Smooth muscle cell (in vitro differentiated cells): Measurements from ENCODE around the gene RUNDC1. TPM values are rescaled to one million over a fixed set of nuclear protein-coding genes. Genes with fewer than 3 reads are reported as not detected.

ENCODE experiments used
- DNase-seq: peaks from one replicate; lab custom pipeline; 2025; ENCODE audit not compliant: unreplicated experiment; lab: John Stamatoyannopoulos, UW
- H2AFZ ChIP-seq: fragments of 200-600 bp; sonication (generic); 2 replicates; pipeline ENCODE4 v1.6.0; 2016; ENCODE audit warnings: antibody characterized with exemption, low read depth, mild to moderate bottlenecking
- H3F3A ChIP-seq: fragments of 200-600 bp; sonication (generic); 2 replicates; pipeline ENCODE4 v1.6.0; 2017; ENCODE audit warnings: antibody characterized with exemption, low read depth
- H3K27ac ChIP-seq: fragments of 200-600 bp; sonication (generic); 2 replicates; pipeline ENCODE4 v1.5.1; 2016; ENCODE audit warnings: low read depth, mild to moderate bottlenecking
- H3K27me3 ChIP-seq: fragments of 200-600 bp; sonication (generic); 2 replicates; pipeline ENCODE4 v1.6.1; 2016; ENCODE audit warnings: low read depth, mild to moderate bottlenecking
- H3K36me3 ChIP-seq: fragments of 200-600 bp; sonication (generic); 2 replicates; pipeline ENCODE4 v1.5.1; 2016; ENCODE audit warnings: low read depth
- H3K4me1 ChIP-seq: fragments of 200-600 bp; sonication (generic); 2 replicates; pipeline ENCODE4 v1.5.1; 2016; ENCODE audit warnings: low read depth
- H3K4me2 ChIP-seq: fragments of 200-600 bp; sonication (generic); 2 replicates; pipeline ENCODE4 v1.6.0; 2016; ENCODE audit warnings: mild to moderate bottlenecking
- H3K4me3 ChIP-seq: fragments of 200-600 bp; sonication (generic); 2 replicates; pipeline ENCODE4 v1.5.1; 2016; ENCODE audit warnings: mild to moderate bottlenecking
- H3K79me2 ChIP-seq: fragments of 200-600 bp; sonication (generic); 2 replicates; pipeline ENCODE4 v1.6.0; 2016; ENCODE audit warnings: low read depth, mild to moderate bottlenecking
- H3K9ac ChIP-seq: fragments of 200-600 bp; sonication (generic); 2 replicates; pipeline ENCODE4 v1.6.0; 2016; ENCODE audit warnings: low read depth
- H3K9me3 ChIP-seq: fragments of 200-600 bp; sonication (generic); replicated peaks from 2 replicates; pipeline ENCODE4 v1.5.1; 2016; ENCODE audit warnings: low read depth
- H4K20me1 ChIP-seq: fragments of 200-600 bp; sonication (generic); 2 replicates; pipeline ENCODE4 v1.6.0; 2016; ENCODE audit warnings: low read depth
- WGBS: methylation state at CpG from one replicate; pipeline ENCODE4 v1.1.7; 2016; ENCODE audit warnings: low lambda C conversion rate; 5-methylcytosine and 5-hydroxymethylcytosine counted together
- polyA plus RNA-seq: library from polyadenylated mRNA; unstranded; fragments of >200 nt; fragmentation: Nextera tagmentation; extraction: Ambion mirVana; gene quantifications from 2 replicates; pipeline ENCODE4 v1.2.1, GENCODE V29; 2016
- small RNA-seq: library from RNA; depleted of rRNA; stranded (forward); fragments of <200 nt; gene quantifications from one replicate; pipeline ENCODE3, GENCODE V24; 2014
- total RNA-seq: library from RNA; depleted of rRNA; stranded (reverse); fragments of >200 nt; gene quantifications from 2 replicates; pipeline ENCODE4 v1.2.3, GENCODE V29; 2014
- TF ChIP-seq, protein P1 (sequence below): fragments of 200-600 bp; sonication (generic); IDR thresholded peaks from 2 replicates; pipeline ENCODE4 v1.5.1; 2017; ENCODE audit warnings: borderline replicate concordance, mild to moderate bottlenecking, antibody characterized with exemption; ENCODE audit not compliant: insufficient read depth, poor library complexity, severe bottlenecking

Gene RUNDC1
- total and polyA plus RNA-seq, 2 experiments from 2014 or later: 9.3 to 15.7 TPM

DNA sequence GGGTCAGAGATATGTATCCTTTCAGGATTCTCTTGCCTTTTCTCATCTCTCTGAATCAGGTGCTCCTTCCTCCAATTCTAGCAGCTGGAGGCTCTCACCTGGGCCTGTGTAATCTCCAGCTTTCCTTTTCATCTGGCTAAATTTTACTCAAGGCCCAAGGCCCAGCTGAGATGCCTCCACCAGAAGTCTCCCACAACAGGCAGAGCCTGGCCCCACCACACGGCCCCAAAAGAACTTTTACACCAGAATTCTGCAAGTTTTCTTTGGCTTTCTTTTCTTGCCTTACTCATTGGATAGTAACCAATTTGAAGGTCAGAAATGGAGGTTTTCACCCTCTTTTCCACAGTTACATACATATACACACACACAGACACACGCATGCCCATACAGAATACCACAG is 59.3 kb downstream of the RUNDC1 start:
- TF ChIP-seq, protein P1, sequence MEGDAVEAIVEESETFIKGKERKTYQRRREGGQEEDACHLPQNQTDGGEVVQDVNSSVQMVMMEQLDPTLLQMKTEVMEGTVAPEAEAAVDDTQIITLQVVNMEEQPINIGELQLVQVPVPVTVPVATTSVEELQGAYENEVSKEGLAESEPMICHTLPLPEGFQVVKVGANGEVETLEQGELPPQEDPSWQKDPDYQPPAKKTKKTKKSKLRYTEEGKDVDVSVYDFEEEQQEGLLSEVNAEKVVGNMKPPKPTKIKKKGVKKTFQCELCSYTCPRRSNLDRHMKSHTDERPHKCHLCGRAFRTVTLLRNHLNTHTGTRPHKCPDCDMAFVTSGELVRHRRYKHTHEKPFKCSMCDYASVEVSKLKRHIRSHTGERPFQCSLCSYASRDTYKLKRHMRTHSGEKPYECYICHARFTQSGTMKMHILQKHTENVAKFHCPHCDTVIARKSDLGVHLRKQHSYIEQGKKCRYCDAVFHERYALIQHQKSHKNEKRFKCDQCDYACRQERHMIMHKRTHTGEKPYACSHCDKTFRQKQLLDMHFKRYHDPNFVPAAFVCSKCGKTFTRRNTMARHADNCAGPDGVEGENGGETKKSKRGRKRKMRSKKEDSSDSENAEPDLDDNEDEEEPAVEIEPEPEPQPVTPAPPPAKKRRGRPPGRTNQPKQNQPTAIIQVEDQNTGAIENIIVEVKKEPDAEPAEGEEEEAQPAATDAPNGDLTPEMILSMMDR: no peak
- DNase-seq: no peak
- no peaks in the 10 kb centered on the region for H3K9me3 ChIP-seq
- H3F3A ChIP-seq: no peaks in the 10 kb centered on the region
- no peak overlapping the region for H3K9ac ChIP-seq
- no peak overlapping the region for H3K4me2 ChIP-seq
- no peaks in the 10 kb centered on the region for H4K20me1 ChIP-seq
- H3K27me3 ChIP-seq: no peaks in the 10 kb centered on the region
- H3K79me2 ChIP-seq: no peaks in the 10 kb centered on the region
- no peak overlapping the region for H2AFZ ChIP-seq
- peaks cover 34% of the 10 kb centered on the region for H3K4me1 ChIP-seq
- H3K27ac ChIP-seq: no peak overlapping the region
- no peak overlapping the region for H3K4me3 ChIP-seq
- no peaks in the 10 kb centered on the region for H3K36me3 ChIP-seq
- WGBS: 89% methylated on average over 2 of the region's 2 CpGs

DNA sequence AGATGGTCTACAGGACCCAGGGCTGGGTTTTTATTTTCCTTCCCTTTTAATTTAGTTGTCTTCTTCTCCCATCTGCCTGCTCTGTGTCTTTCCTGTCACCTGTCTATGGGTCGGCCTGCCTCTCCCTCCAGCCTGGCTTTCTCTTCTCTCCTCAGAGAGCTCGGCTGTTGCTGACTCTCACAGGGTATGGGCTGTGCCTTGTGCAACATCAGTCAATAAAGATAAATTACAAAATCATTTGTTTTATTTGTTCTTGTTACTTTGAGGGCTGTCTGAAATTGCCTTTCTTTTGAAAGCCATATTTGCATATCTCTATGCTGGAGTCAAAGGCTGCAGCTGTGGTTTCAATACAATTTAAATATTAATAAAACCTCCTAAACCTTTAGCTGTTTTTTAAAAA is 60.3 kb downstream of the RUNDC1 start:
- H3F3A ChIP-seq: no peaks in the 10 kb centered on the region
- 81% methylated on average over 2 of the region's 2 CpGs for WGBS
- H3K27ac ChIP-seq: no peak overlapping the region
- no peak for DNase-seq
- no peak overlapping the region for H3K4me2 ChIP-seq
- peaks cover 24% of the 10 kb centered on the region for H3K4me1 ChIP-seq
- TF ChIP-seq, protein P1: no peak
- H3K9me3 ChIP-seq: no peaks in the 10 kb centered on the region
- H3K36me3 ChIP-seq: no peaks in the 10 kb centered on the region
- H2AFZ ChIP-seq: no peak overlapping the region
- no peaks in the 10 kb centered on the region for H3K27me3 ChIP-seq
- H3K4me3 ChIP-seq: no peak overlapping the region
- no peak overlapping the region for H3K9ac ChIP-seq
- H4K20me1 ChIP-seq: no peaks in the 10 kb centered on the region
- H3K79me2 ChIP-seq: no peaks in the 10 kb centered on the region

DNA sequence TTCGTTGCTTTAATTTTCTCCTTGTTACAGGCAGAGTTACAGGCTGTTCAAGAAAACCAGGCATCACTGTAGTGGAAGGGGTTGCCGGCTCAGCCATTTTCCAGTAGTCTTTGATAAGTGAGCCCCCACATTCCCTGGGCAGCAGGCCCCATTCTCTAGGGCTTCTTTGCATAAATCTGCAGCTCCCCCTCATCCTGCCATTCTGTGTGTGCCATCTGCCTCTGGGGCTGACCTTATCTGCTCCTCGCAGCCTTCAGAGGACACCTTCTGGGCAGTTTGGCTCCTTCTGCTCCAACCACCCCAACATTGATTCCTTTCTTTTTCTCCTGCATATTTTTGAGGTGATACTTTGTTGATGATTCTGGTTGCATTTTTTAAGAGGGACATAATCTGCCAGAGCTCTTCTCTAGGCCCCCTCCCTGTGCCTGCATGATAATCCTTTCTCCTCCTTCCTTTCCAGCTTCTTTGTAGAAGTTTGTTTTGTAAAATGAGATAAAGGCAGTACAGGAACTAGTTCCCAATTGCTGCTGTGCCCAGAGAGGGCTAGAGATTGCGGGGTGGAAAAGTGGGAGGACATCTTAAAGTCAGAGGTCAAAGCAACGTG is 61.8 kb downstream of the RUNDC1 start:
- H3K27ac ChIP-seq: no peak overlapping the region
- no peak for DNase-seq
- H4K20me1 ChIP-seq: no peaks in the 10 kb centered on the region
- no peaks in the 10 kb centered on the region for H3K9me3 ChIP-seq
- H3K4me2 ChIP-seq: no peak overlapping the region
- no peaks in the 10 kb centered on the region for H3K27me3 ChIP-seq
- TF ChIP-seq, protein P1: no peak
- no peaks in the 10 kb centered on the region for H3F3A ChIP-seq
- no peaks in the 10 kb centered on the region for H3K36me3 ChIP-seq
- H3K4me3 ChIP-seq: no peak overlapping the region
- no peak overlapping the region for H2AFZ ChIP-seq
- no peaks in the 10 kb centered on the region for H3K79me2 ChIP-seq
- peaks cover 17% of the 10 kb centered on the region for H3K4me1 ChIP-seq
- no peak overlapping the region for H3K9ac ChIP-seq
- 66% methylated on average over 5 of the region's 5 CpGs for WGBS

Small RNA genes lying within 50 kb of the gene (small RNA-seq; reads per million reads assigned to genes)
- 0.76 reads per million, percentile 25 among the genes with 10 or more reads in this experiment for gene AARSD1
- not detected for gene RF00561

Other genes starting within 250 kb of the RUNDC1 start
- 15.6 and 19.4 TPM in 2 replicates for gene EZH1, start 235.5 kb upstream of the RUNDC1 start, total RNA-seq
- gene EZH1, start 235.5 kb upstream of the RUNDC1 start, polyA plus RNA-seq: 8.0 and 10.0 TPM in 2 replicates
- gene RAMP2, start 219.3 kb upstream of the RUNDC1 start, total RNA-seq: 8.6 and 8.9 TPM in 2 replicates
- gene RAMP2, start 219.3 kb upstream of the RUNDC1 start, polyA plus RNA-seq: 22.0 and 25.7 TPM in 2 replicates
- 91.0 and 108 TPM in 2 replicates for gene VPS25, start 207.1 kb upstream of the RUNDC1 start, total RNA-seq
- 129 and 139 TPM in 2 replicates for gene VPS25, start 207.1 kb upstream of the RUNDC1 start, polyA plus RNA-seq
- 0.22 and 0.49 TPM in 2 replicates for gene WNK4, start 200.0 kb upstream of the RUNDC1 start, total RNA-seq
- gene WNK4, start 200.0 kb upstream of the RUNDC1 start, polyA plus RNA-seq: 0.39 TPM in 1 of 2 replicates, not detected in the other
- 71.1 and 106 TPM in 2 replicates for gene COA3, start 181.9 kb upstream of the RUNDC1 start, total RNA-seq
- gene COA3, start 181.9 kb upstream of the RUNDC1 start, polyA plus RNA-seq: 127 and 147 TPM in 2 replicates
- gene CNTD1, start 181.7 kb upstream of the RUNDC1 start, total RNA-seq: not detected in 2 replicates
- gene CNTD1, start 181.7 kb upstream of the RUNDC1 start, polyA plus RNA-seq: 0.17 and 0.71 TPM in 2 replicates
- 57.5 and 66.5 TPM in 2 replicates for gene BECN1, start 156.3 kb upstream of the RUNDC1 start, total RNA-seq
- 54.8 and 61.9 TPM in 2 replicates for gene BECN1, start 156.3 kb upstream of the RUNDC1 start, polyA plus RNA-seq
- 56.5 and 67.1 TPM in 2 replicates for gene PSME3, start 147.2 kb upstream of the RUNDC1 start, total RNA-seq
- gene PSME3, start 147.2 kb upstream of the RUNDC1 start, polyA plus RNA-seq: 85.3 and 87.0 TPM in 2 replicates
- 1.6 and 2.3 TPM in 2 replicates for gene AOC2, start 136.0 kb upstream of the RUNDC1 start, total RNA-seq
- gene AOC2, start 136.0 kb upstream of the RUNDC1 start, polyA plus RNA-seq: 0.91 and 2.1 TPM in 2 replicates
- 0.63 and 0.90 TPM in 2 replicates for gene AOC3, start 129.4 kb upstream of the RUNDC1 start, total RNA-seq
- gene AOC3, start 129.4 kb upstream of the RUNDC1 start, polyA plus RNA-seq: 0.65 and 1.5 TPM in 2 replicates
- not detected in 2 replicates for gene G6PC1, start 79.8 kb upstream of the RUNDC1 start, total RNA-seq
- not detected in 2 replicates for gene G6PC1, start 79.8 kb upstream of the RUNDC1 start, polyA plus RNA-seq
- 18.6 and 22.0 TPM in 2 replicates for gene AARSD1, start 16.1 kb upstream of the RUNDC1 start, total RNA-seq
- 48.0 and 74.0 TPM in 2 replicates for gene AARSD1, start 16.1 kb upstream of the RUNDC1 start, polyA plus RNA-seq
- 1.3 and 6.7 TPM in 2 replicates for gene PTGES3L, start 485 bp upstream of the RUNDC1 start, total RNA-seq
- gene PTGES3L, start 485 bp upstream of the RUNDC1 start, polyA plus RNA-seq: 6.8 and 8.3 TPM in 2 replicates
- gene RPL27, start 17.9 kb downstream of the RUNDC1 start, total RNA-seq: 1,947 and 2,084 TPM in 2 replicates
- 963 and 994 TPM in 2 replicates for gene RPL27, start 17.9 kb downstream of the RUNDC1 start, polyA plus RNA-seq
- gene IFI35, start 26.2 kb downstream of the RUNDC1 start, total RNA-seq: 1.5 and 1.9 TPM in 2 replicates
- 6.3 and 7.4 TPM in 2 replicates for gene IFI35, start 26.2 kb downstream of the RUNDC1 start, polyA plus RNA-seq
- 146 and 174 TPM in 2 replicates for gene VAT1, start 41.8 kb downstream of the RUNDC1 start, total RNA-seq
- 218 and 229 TPM in 2 replicates for gene VAT1, start 41.8 kb downstream of the RUNDC1 start, polyA plus RNA-seq
- 0.27 and 0.81 TPM in 2 replicates for gene RND2, start 44.7 kb downstream of the RUNDC1 start, total RNA-seq
- 1.1 and 1.7 TPM in 2 replicates for gene RND2, start 44.7 kb downstream of the RUNDC1 start, polyA plus RNA-seq
- 17.2 and 22.7 TPM in 2 replicates for gene BRCA1, start 144.8 kb downstream of the RUNDC1 start, total RNA-seq
- gene BRCA1, start 144.8 kb downstream of the RUNDC1 start, polyA plus RNA-seq: 2.7 and 5.4 TPM in 2 replicates
- 73.9 and 88.5 TPM in 2 replicates for gene NBR1, start 190.6 kb downstream of the RUNDC1 start, total RNA-seq
- 43.5 and 47.6 TPM in 2 replicates for gene NBR1, start 190.6 kb downstream of the RUNDC1 start, polyA plus RNA-seq
- 5.8 and 14.3 TPM in 2 replicates for gene TMEM106A, start 231.3 kb downstream of the RUNDC1 start, total RNA-seq
- 4.6 and 10.4 TPM in 2 replicates for gene TMEM106A, start 231.3 kb downstream of the RUNDC1 start, polyA plus RNA-seq
- gene CCDC200, start 248.1 kb downstream of the RUNDC1 start, total RNA-seq: not detected in 2 replicates
- 1.1 and 4.1 TPM in 2 replicates for gene CCDC200, start 248.1 kb downstream of the RUNDC1 start, polyA plus RNA-seq